ENCODE data around the gene GSTCD. TPM values are rescaled to one million over a fixed set of nuclear protein-coding genes. Genes with fewer than 3 reads are reported as not detected.
A peak's percentile ranks its signal among the peaks of the same experiment; 100 is the strongest.

The GSTCD gene
- total RNA-seq, 8 experiments from 2014 or later: 4.6 to 37.7 (median 10.4) TPM

GRCh38 chr4:105871997-105872396, 163.4 kb downstream of the GSTCD start:
- in situ Hi-C loops (cut with MboI; ENCODE audit: low pct_unique_long_range_greater_than_20kb in 2 of 9, low sequenced_read_pairs in 9 of 9, unreplicated experiment in 9 of 9): no loop called here
- ATAC-seq (replicated peaks in 6 of 8): no peak
- WGBS, 10 experiments: 0 to 75% (median 37%) methylated on average over 1 to 2 of the region's 2 CpGs; no CpG with 5 or more reads in 4 of the 10 experiments
- no peak overlapping the region for H3K27ac ChIP-seq
- no peak overlapping the region for H3K4me3 ChIP-seq
- H3K4me1 ChIP-seq (replicated peaks in 1 of 2): no peaks in the 10 kb centered on the region

GRCh38 chr4:105875233-105875632, 166.6 kb downstream of the GSTCD start:
- in situ Hi-C loops (cut with MboI; ENCODE audit: low pct_unique_long_range_greater_than_20kb in 2 of 9, low sequenced_read_pairs in 9 of 9, unreplicated experiment in 9 of 9): no loop called here
- H3K4me1 ChIP-seq (replicated peaks in 1 of 2): no peaks in the 10 kb centered on the region
- no peak for ATAC-seq (replicated peaks in 6 of 8)

DNA sequence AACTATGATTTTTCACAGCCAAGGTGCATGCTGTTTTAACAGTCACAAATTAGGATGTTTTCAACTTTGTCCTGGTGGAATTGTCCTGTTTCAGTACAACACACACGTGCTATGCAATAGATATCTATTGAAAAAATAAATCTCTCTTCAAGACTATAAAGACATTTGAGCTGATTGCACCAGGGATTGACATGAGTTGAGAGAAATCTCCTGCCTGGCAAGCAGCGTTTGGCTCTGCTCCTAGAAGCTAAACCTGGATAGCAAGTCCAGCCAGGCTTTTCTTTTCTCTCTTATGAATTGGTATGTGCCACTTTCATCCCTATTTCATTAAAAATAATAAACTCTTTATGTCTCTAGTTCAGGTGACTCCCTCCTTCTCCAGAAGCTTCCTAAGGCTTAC, 170.1 kb downstream of the GSTCD start:
- 0 to 60% (median 43%) methylated on average over 1 to 2 of the region's 2 CpGs; no CpG with 5 or more reads in 2 of the 10 experiments for WGBS, 10 experiments
- no peak for ATAC-seq (replicated peaks in 6 of 8)
- Histone ChIP-seq H3K27ac (no peak overlapping the region), H3K4me3 (no peak overlapping the region), H3K4me1 (replicated peaks in 1 of 2) (no peaks in the 10 kb centered on the region)
- in situ Hi-C loops (cut with MboI; ENCODE audit: low pct_unique_long_range_greater_than_20kb in 2 of 9, low sequenced_read_pairs in 9 of 9, unreplicated experiment in 9 of 9): no loop called here

More at GRCh38 chr4:105875233-105875632, 166.6 kb downstream of the GSTCD start:
- Histone ChIP-seq H3K4me3 (no peak overlapping the region), H3K27ac (no peak overlapping the region)

DNA sequence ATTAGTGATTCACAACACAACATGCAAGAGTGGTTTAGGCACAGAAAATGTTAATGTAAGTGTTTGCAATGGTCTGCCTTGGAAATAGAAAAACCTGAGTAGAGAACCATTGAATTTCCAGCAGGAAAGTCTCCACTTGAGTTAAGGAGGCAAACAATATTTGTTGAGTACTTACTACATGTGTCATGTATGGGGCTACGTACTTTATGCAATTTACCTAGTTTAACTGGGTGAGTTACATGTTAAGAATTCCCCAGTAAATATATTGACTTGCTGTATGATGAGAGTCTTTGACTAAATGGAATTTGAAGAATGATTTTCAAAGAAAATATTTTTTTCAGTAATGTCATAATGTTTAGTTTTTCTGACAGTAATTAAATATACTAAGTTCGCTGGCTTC, 178.9 kb downstream of the GSTCD start:
- Histone ChIP-seq H3K4me1 (replicated peaks in 1 of 2) (no peaks in the 10 kb centered on the region), H3K27ac (no peak overlapping the region), H3K4me3 (no peak overlapping the region)
- no peak for ATAC-seq (replicated peaks in 6 of 8)
- 28 to 96% (median 83%) methylated on average over 2 of the region's 2 CpGs; no CpG with 5 or more reads in 1 of the 10 experiments for WGBS, 10 experiments
- in situ Hi-C loops (cut with MboI; ENCODE audit: low pct_unique_long_range_greater_than_20kb in 2 of 9, low sequenced_read_pairs in 9 of 9, unreplicated experiment in 9 of 9): no loop called here

DNA sequence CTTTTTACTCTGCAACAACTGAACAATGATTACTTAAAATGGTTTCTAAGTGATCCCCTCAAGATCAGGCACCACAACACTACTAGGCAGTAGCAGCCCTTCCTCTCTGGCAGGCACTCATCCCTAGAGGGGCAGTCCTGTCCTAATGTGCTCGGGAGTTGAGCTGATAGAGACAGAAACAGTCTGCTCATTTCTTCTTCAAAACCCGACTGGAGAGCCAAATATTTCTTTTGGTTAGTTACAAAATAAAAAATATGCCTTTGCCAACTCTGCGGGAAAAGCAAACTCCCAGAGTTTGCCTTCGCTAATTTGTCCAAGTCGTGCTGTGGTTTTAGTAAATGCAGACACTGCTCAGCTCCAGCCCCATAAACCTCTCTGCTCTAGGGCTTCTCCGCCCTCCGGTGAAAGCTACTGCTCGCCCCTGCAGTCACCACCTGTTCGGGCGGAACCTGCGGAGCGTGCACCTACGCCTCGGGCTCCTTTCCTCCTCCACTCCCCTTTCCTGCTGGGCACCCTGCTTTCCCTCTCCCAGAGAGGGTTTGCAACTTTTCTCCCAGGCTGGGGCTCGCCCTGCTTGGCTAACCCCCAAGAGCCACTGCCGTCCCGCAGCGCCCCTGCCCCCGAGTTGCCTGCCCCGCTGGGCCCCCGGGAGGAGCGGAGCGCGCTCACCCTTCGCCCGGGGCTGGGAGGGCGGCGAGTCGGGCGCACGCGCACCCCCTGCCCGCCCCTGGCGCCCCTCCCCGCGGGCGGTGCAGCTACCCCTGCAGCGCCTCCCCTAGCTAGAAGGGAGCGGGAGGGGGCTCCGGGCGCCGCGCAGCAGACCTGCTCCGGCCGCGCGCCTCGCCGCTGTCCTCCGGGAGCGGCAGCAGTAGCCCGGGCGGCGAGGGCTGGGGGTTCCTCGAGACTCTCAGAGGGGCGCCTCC, 186.3 kb downstream of the GSTCD start, which contains the start of gene NPNT:
Gene NPNT (plus strand): TSS at position 812 of the 923 bp plus-strand sequence. CDS start 182 bp downstream, outside the sequence.
- Histone ChIP-seq H3K4me1 (replicated peaks in 1 of 2) (no peaks in the 10 kb centered on the region), H3K4me3 (peak within 1 kb of the TSS; percentile 27 to 45 (median 38)), H3K27ac (no peak within 1 kb of the TSS)
- in situ Hi-C loops (cut with MboI; ENCODE audit: low pct_unique_long_range_greater_than_20kb in 2 of 9, low sequenced_read_pairs in 9 of 9, unreplicated experiment in 9 of 9): no loop called here
- WGBS, 10 experiments: 0 to 40% (median 14%) methylated on average over 1 to 16 of the region's 56 CpGs; no CpG with 5 or more reads in 2 of the 10 experiments
- ATAC-seq (replicated peaks in 6 of 8): peak; percentile 30 to 90 (median 84)

- Histone ChIP-seq H3K4me1 (replicated peaks in 1 of 2) (no peaks in the 10 kb centered on the region), H3K27ac (no peak overlapping the region), H3K4me3 (peak overlapping the region; percentile 27 to 45 (median 38))
- 1 to 5% (median 2%) methylated on average over 4 to 19 of the region's 84 CpGs; no CpG with 5 or more reads in 7 of the 10 experiments for WGBS, 10 experiments
- ATAC-seq (replicated peaks in 6 of 8): peak; percentile 35 to 69 (median 59)
- in situ Hi-C loops (cut with MboI; ENCODE audit: low pct_unique_long_range_greater_than_20kb in 2 of 9, low sequenced_read_pairs in 9 of 9, unreplicated experiment in 9 of 9): no loop called here
Measured at GRCh38 chr4:105895583-105896460, 187.2 kb downstream of the GSTCD start.

DNA sequence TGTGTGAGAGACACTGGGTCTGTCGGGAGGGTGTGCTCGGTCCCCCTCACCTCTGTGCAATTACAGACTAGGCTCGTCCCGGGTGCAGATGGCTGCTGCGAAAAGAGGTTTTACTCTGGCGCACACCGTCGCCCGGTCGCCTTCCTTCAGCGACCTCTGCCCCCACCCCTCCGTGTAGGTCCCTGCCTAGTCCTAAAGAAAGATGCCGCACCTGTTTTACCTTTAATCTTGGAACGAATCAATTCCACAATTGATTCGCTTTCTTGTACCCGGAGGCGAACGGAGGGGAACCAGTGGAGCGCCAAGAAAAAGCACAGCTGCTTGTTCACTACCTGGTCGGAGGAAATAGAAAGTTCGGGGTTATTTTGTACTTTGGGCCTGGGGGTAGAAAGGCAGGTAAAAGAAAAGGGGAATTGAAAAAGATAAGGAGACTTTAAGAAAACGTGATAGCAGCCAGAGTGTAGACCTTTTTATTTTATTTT, 187.9 kb downstream of the GSTCD start:
- H3K27ac ChIP-seq: no peak overlapping the region
- WGBS, 10 experiments: 0 to 20% (median 10%) methylated on average over 1 to 13 of the region's 22 CpGs; no CpG with 5 or more reads in 1 of the 10 experiments
- H3K4me3 ChIP-seq: peak overlapping the region; percentile 27 to 45 (median 38)
- no peak for ATAC-seq (replicated peaks in 6 of 8)
- no peaks in the 10 kb centered on the region for H3K4me1 ChIP-seq (replicated peaks in 1 of 2)
- in situ Hi-C loops (cut with MboI; ENCODE audit: low pct_unique_long_range_greater_than_20kb in 2 of 9, low sequenced_read_pairs in 9 of 9, unreplicated experiment in 9 of 9): no loop called here

Other genes with a start within 250 kb of the GSTCD start
- gene PPA2, start 234.7 kb upstream of the GSTCD start, total RNA-seq: 100 to 1,000 TPM in 2 of 8 experiments, 10 to 100 TPM in 6; 63.4 to 145 (median 74.4) TPM
- under 1 TPM; 0.05 to 0.69 (median 0.21) TPM for gene ARHGEF38, start 156.2 kb upstream of the GSTCD start, total RNA-seq
- gene INTS12, start 95 bp upstream of the GSTCD start, total RNA-seq: 10 to 100 TPM; 19.6 to 31.9 (median 25.4) TPM
- gene NPNT, start 186.7 kb downstream of the GSTCD start, total RNA-seq: 1 to 10 TPM in 3 of 8 experiments, under 1 TPM in 5; 0.24 to 5.7 (median 0.54) TPM